AG04450 (cell line): ENCODE results near the gene MAL. TPM values are rescaled to one million over a fixed set of nuclear protein-coding genes. Genes with fewer than 3 reads are reported as not detected.

Experiments used
- CTCF ChIA-PET: fragments of 300-600, 350-600 bp; formaldehyde crosslinking; extraction: SDS; loops from one replicate; lab custom pipeline; 2022; ENCODE audit warnings: antibody characterized with exemption, inconsistent platforms; lab: Charles Lee
- POLR2A ChIA-PET: fragments of 350-600 bp; formaldehyde crosslinking; extraction: SDS; loops from one replicate; lab custom pipeline; 2021; ENCODE audit warnings: antibody characterized with exemption, inconsistent platforms; lab: Yijun Ruan, JAX
- DNase-seq: peaks from one replicate; pipeline ENCODE4 v3.0.0-alpha.2; 2011; ENCODE audit warnings: low read depth, low spot score
- H3K27ac ChIP-seq: one replicate; pipeline ENCODE4 v1.5.1; 2012; ENCODE audit warnings: low read depth, low read length, control low read depth
- H3K27me3 ChIP-seq: one replicate; pipeline ENCODE4 v1.6.0; 2012; ENCODE audit warnings: low read length; ENCODE audit not compliant: control insufficient read depth, insufficient read depth
- H3K4me3 ChIP-seq: 2 replicates; pipeline ENCODE4 v1.5.1; 2011; ENCODE audit warnings: mild to moderate bottlenecking, low read depth, low read length, control low read depth
- H3K9me3 ChIP-seq: 2 replicates; pipeline ENCODE4 v1.5.1; 2012; ENCODE audit warnings: low read length; ENCODE audit not compliant: control insufficient read depth, insufficient read depth
- polyA plus RNA-seq: library from polyadenylated mRNA; depleted of rRNA; stranded (reverse); fragments of >200 nt; gene quantifications from 2 replicates; pipeline ENCODE4 v1.2.3, GENCODE V29; 2011; rRNA removed
- small RNA-seq: library from RNA; depleted of rRNA; stranded (forward); fragments of <200 nt; gene quantifications from one replicate; pipeline ENCODE3, GENCODE V24; 2012; ENCODE audit warnings: low read depth; ENCODE audit not compliant: insufficient read length
- TF ChIP-seq, protein P1 (sequence below): IDR thresholded peaks from 2 replicates; pipeline ENCODE4 v1.5.1; 2011; ENCODE audit warnings: low read depth, low read length, control low read depth, inconsistent platforms

The MAL gene
- polyA plus RNA-seq, 1 experiment, result not detected

DNA sequence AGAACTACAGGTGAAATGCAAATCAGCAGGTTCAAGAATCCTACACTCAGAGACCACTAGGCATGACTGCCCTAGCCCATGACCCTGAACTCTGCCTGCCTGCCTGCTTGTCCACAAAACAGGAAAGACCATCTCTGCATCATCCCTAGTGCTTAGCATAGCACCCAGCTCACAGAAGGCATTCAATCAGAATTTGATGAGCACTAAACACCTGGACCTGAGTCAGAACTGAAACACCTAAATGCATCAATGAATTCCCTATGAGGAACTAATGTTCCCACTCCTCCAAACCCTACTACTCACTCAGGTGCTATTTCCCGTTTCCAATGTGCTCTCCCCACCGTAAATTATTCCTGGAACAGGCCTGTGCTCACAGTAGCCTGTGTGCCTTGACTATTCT is 74.4 kb downstream of the MAL start:
- ChIA-PET POLR2A (no interaction called here), CTCF (no interaction called here)
- Histone ChIP-seq H3K27ac (no peak overlapping the region), H3K27me3 (no peaks in the 10 kb centered on the region), H3K9me3 (no peaks in the 10 kb centered on the region; the same call in 1 of the 2 replicates), H3K4me3 (no peak overlapping the region)
- DNase-seq, result no peak
- TF ChIP-seq, protein P1, sequence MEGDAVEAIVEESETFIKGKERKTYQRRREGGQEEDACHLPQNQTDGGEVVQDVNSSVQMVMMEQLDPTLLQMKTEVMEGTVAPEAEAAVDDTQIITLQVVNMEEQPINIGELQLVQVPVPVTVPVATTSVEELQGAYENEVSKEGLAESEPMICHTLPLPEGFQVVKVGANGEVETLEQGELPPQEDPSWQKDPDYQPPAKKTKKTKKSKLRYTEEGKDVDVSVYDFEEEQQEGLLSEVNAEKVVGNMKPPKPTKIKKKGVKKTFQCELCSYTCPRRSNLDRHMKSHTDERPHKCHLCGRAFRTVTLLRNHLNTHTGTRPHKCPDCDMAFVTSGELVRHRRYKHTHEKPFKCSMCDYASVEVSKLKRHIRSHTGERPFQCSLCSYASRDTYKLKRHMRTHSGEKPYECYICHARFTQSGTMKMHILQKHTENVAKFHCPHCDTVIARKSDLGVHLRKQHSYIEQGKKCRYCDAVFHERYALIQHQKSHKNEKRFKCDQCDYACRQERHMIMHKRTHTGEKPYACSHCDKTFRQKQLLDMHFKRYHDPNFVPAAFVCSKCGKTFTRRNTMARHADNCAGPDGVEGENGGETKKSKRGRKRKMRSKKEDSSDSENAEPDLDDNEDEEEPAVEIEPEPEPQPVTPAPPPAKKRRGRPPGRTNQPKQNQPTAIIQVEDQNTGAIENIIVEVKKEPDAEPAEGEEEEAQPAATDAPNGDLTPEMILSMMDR, result no peak

Small RNAs within 50 kb of the gene (small RNA-seq; reads per million reads assigned to genes)
- not detected for gene RN7SL575P

Other genes with a start within 250 kb of the MAL start
- not detected in 2 replicates for gene TEKT4, start 154.3 kb upstream of the MAL start, polyA plus RNA-seq
- 50.2 and 55.7 TPM in 2 replicates for gene MRPS5, start 96.1 kb downstream of the MAL start, polyA plus RNA-seq
- 7.8 and 9.8 TPM in 2 replicates for gene ZNF514, start 134.1 kb downstream of the MAL start, polyA plus RNA-seq
- gene ZNF2, start 140.1 kb downstream of the MAL start, polyA plus RNA-seq, result 4.1 and 4.8 TPM in 2 replicates
- gene ZNF892, start 181.8 kb downstream of the MAL start, polyA plus RNA-seq, result 1.6 TPM in 2 replicates
- gene PROM2, start 248.7 kb downstream of the MAL start, polyA plus RNA-seq, result 0.10 and 0.12 TPM in 2 replicates